ENCODE measurements around the gene SDR42E1.

Gene SDR42E1

GRCh38 chr16:81956213-81956948 lies 54.9 kb downstream of the SDR42E1 start:
- no peak for TF ChIP-seq TAF1 (IDR thresholded peaks at IDR 0.05; ENCODE audit: borderline replicate concordance, insufficient read depth, low read length)

GRCh38 chr16:81951564-81951963 lies 59.7 kb downstream of the SDR42E1 start:
- TF ChIP-seq REST (IDR thresholded peaks at IDR 0.05; ENCODE audit: insufficient read depth in 1 of 2, low read depth in 2 of 2, low read length in 2 of 2) (no peak), POLR2AphosphoS5 (IDR thresholded peaks at IDR 0.05; ENCODE audit: low read depth, low read length) (no peak), FOXP2 (optimal IDR thresholded peaks at IDR 0.05; ENCODE audit: borderline replicate concordance, extremely low read depth, extremely low read length, insufficient read depth) (no peak), SIN3A (IDR thresholded peaks at IDR 0.05; ENCODE audit: borderline replicate concordance, insufficient read depth, low read length) (no peak), TAF1 (IDR thresholded peaks at IDR 0.05; ENCODE audit: borderline replicate concordance, insufficient read depth, low read length) (no peak)

GRCh38 chr16:81946206-81946605 lies 65.1 kb downstream of the SDR42E1 start:
- TF ChIP-seq TAF1 (IDR thresholded peaks at IDR 0.05; ENCODE audit: borderline replicate concordance, insufficient read depth, low read length) (no peak), REST (IDR thresholded peaks at IDR 0.05; ENCODE audit: insufficient read depth in 1 of 2, low read depth in 2 of 2, low read length in 2 of 2) (no peak), FOXP2 (optimal IDR thresholded peaks at IDR 0.05; ENCODE audit: borderline replicate concordance, extremely low read depth, extremely low read length, insufficient read depth) (no peak), SIN3A (IDR thresholded peaks at IDR 0.05; ENCODE audit: borderline replicate concordance, insufficient read depth, low read length) (no peak), POLR2AphosphoS5 (IDR thresholded peaks at IDR 0.05; ENCODE audit: low read depth, low read length) (no peak)

GRCh38 chr16:81945665-81946064 lies 65.6 kb downstream of the SDR42E1 start:
- no peak for TF ChIP-seq SIN3A (IDR thresholded peaks at IDR 0.05; ENCODE audit: borderline replicate concordance, insufficient read depth, low read length)
- TF ChIP-seq POLR2AphosphoS5 (IDR thresholded peaks at IDR 0.05; ENCODE audit: low read depth, low read length): no peak
- no peak for TF ChIP-seq REST (IDR thresholded peaks at IDR 0.05; ENCODE audit: insufficient read depth in 1 of 2, low read depth in 2 of 2, low read length in 2 of 2)
- TF ChIP-seq TAF1 (IDR thresholded peaks at IDR 0.05; ENCODE audit: borderline replicate concordance, insufficient read depth, low read length): no peak
- no peak for TF ChIP-seq FOXP2 (optimal IDR thresholded peaks at IDR 0.05; ENCODE audit: borderline replicate concordance, extremely low read depth, extremely low read length, insufficient read depth)

GRCh38 chr16:81942007-81942601 lies 69.2 kb downstream of the SDR42E1 start:
- no peak for TF ChIP-seq POLR2AphosphoS5 (IDR thresholded peaks at IDR 0.05; ENCODE audit: low read depth, low read length)
- no peak for TF ChIP-seq TAF1 (IDR thresholded peaks at IDR 0.05; ENCODE audit: borderline replicate concordance, insufficient read depth, low read length)
- no peak for TF ChIP-seq FOXP2 (optimal IDR thresholded peaks at IDR 0.05; ENCODE audit: borderline replicate concordance, extremely low read depth, extremely low read length, insufficient read depth)
- no peak for TF ChIP-seq SIN3A (IDR thresholded peaks at IDR 0.05; ENCODE audit: borderline replicate concordance, insufficient read depth, low read length)
- TF ChIP-seq REST (IDR thresholded peaks at IDR 0.05; ENCODE audit: insufficient read depth in 1 of 2, low read depth in 2 of 2, low read length in 2 of 2): no peak

Measured in PFSK-1 (cell line).